ENCODE data around the gene NHERF1. TPM values are rescaled to one million over a fixed set of nuclear protein-coding genes. Genes with fewer than 3 reads are reported as not detected.

Gene NHERF1
- total and polyA plus RNA-seq, 2 of the 13 experiments (the other 11 are each of a cell fraction or from before 2014, with no cell fraction given) = 169 to 269 TPM

GRCh38 chr17:74776044-74776962, 27.9 kb downstream of the NHERF1 start, which contains the start of gene NAT9 (continued):
- TF ChIP-seq LCORL (IDR thresholded peaks at IDR 0.05) (no peak), LCORL (CRISPR knock-in tag; IDR thresholded peaks at IDR 0.05) (peak; percentile 79; the same call in 1 of the 2 replicates), PAX8 (CRISPR knock-in tag; IDR thresholded peaks at IDR 0.05; ENCODE audit: borderline replicate concordance) (no peak), ZSCAN20 (CRISPR knock-in tag; IDR thresholded peaks at IDR 0.05; ENCODE audit: borderline replicate concordance) (no peak), MED8 (CRISPR knock-in tag; IDR thresholded peaks at IDR 0.05; ENCODE audit: insufficient replicate concordance) (no peak), KLF12 (CRISPR knock-in tag; IDR thresholded peaks at IDR 0.05; ENCODE audit: borderline replicate concordance) (no peak), JUNB (CRISPR knock-in tag; IDR thresholded peaks at IDR 0.05; ENCODE audit: borderline replicate concordance) (no peak), PRMT3 (CRISPR knock-in tag; IDR thresholded peaks at IDR 0.05; ENCODE audit: borderline replicate concordance, low read depth) (0 out of 2 replicates have a peak, but pooled peaks have one; percentile 49), E2F1 (CRISPR knock-in tag; IDR thresholded peaks at IDR 0.05) (peak; percentile 70; the same call in 1 of the 2 replicates), CTCF (CRISPR knock-in tag; IDR thresholded peaks at IDR 0.05) (0 out of 2 replicates have a peak, but pooled peaks have one; percentile 6), PAF1 (CRISPR knock-in tag; IDR thresholded peaks at IDR 0.05) (no peak), CENPT (CRISPR knock-in tag; IDR thresholded peaks at IDR 0.05; ENCODE audit: low read depth) (0 out of 2 replicates have a peak, but pooled peaks have one; percentile 5), ASH2L (IDR thresholded peaks at IDR 0.05; ENCODE audit: insufficient read length, low read depth, low read length) (peak; percentile 72), HINFP (CRISPR knock-in tag; IDR thresholded peaks at IDR 0.05; ENCODE audit: low read depth) (peak; percentile 92), SP5 (CRISPR knock-in tag; IDR thresholded peaks at IDR 0.05; ENCODE audit: borderline replicate concordance, low read depth) (peak; percentile 98), MTF1 (CRISPR knock-in tag; IDR thresholded peaks at IDR 0.05) (no peak), ZNF619 (CRISPR knock-in tag; IDR thresholded peaks at IDR 0.05) (peak; percentile 54; the same call in 1 of the 2 replicates), FLYWCH1 (CRISPR knock-in tag; IDR thresholded peaks at IDR 0.05) (no peak), NR0B2 (CRISPR knock-in tag; IDR thresholded peaks at IDR 0.05) (no peak), SIN3B (IDR thresholded peaks at IDR 0.05; ENCODE audit: low read length) (peak; percentile 58), ZNF550 (CRISPR knock-in tag; IDR thresholded peaks at IDR 0.05; ENCODE audit: borderline replicate concordance) (no peak), U2AF1 (optimal IDR thresholded peaks at IDR 0.05; ENCODE audit: low read depth, low read length) (peak; percentile 58), PAWR (CRISPR knock-in tag; IDR thresholded peaks at IDR 0.05; ENCODE audit: borderline replicate concordance) (no peak), CHD4 (IDR thresholded peaks at IDR 0.05; ENCODE audit: borderline replicate concordance, low read length) (no peak), ZNF644 (CRISPR knock-in tag; IDR thresholded peaks at IDR 0.05; ENCODE audit: low read depth) (no peak), ARNT (IDR thresholded peaks at IDR 0.05) (no peak)
